Mesenteric fat pad (tissue), 1 donor: ENCODE data around the gene KRT33B. TPM values are rescaled to one million over a fixed set of nuclear protein-coding genes. Genes with fewer than 3 reads are reported as not detected.
"Not testable (repeated sequence)": the region's sequence is repeated elsewhere in the genome, so short reads cannot be mapped to it uniquely, and the experiment has no call there.

Source experiments
- DNase-seq: peaks from one replicate; pipeline ENCODE4 v3.0.0-alpha.2; 2020; ENCODE audit warnings: low spot score
- total RNA-seq: library from RNA; stranded (reverse); fragmentation: NEBNext Ultra II Directional; extraction: Animal tissue kit (Norgen Biotek cat#: 25700); gene quantifications from one replicate; pipeline ENCODE4 v1.2.1, GENCODE V29; 2021
- donor health status: DM: yes; HTN: yes; CAD: no.

Gene KRT33B
- total RNA-seq, 1 donor from 2014 or later: not detected

GRCh38 chr17:41393826-41394225 lies 24.2 kb upstream of the KRT33B start:
- DNase-seq: no peak

GRCh38 chr17:41393294-41393693 lies 23.7 kb upstream of the KRT33B start:
- DNase-seq: no peak

GRCh38 chr17:41392278-41392677 lies 22.7 kb upstream of the KRT33B start:
- DNase-seq: no peak

GRCh38 chr17:41391535-41391934 lies 21.9 kb upstream of the KRT33B start:
- no peak for DNase-seq

- DNase-seq: no peak
Measured at GRCh38 chr17:41390411-41390938, 20.9 kb upstream of the KRT33B start.

- DNase-seq: no peak
Measured at GRCh38 chr17:41387670-41388069, 18.1 kb upstream of the KRT33B start.

GRCh38 chr17:41386227-41386626 lies 16.6 kb upstream of the KRT33B start:
- DNase-seq: no peak

- no peak for DNase-seq
Measured at GRCh38 chr17:41383690-41384089, 14.1 kb upstream of the KRT33B start.

- no peak for DNase-seq
Measured at GRCh38 chr17:41382394-41382793, 12.8 kb upstream of the KRT33B start.

GRCh38 chr17:41381943-41382342 lies 12.3 kb upstream of the KRT33B start, which contains the start of gene KRT34:
Gene KRT34, minus strand, starts transcription at chr17:41382306. Its CDS starts 60 bp downstream, at chr17:41382246.
- not testable (repeated sequence) for DNase-seq

GRCh38 chr17:41380091-41380490 lies 10.5 kb upstream of the KRT33B start:
- not testable (repeated sequence) for DNase-seq

- DNase-seq: no peak
Measured at GRCh38 chr17:41377546-41377945, 7.9 kb upstream of the KRT33B start.

- no peak for DNase-seq
Measured at GRCh38 chr17:41369023-41369422, 590 bp downstream of the KRT33B start.

GRCh38 chr17:41367426-41368075 lies 2.1 kb downstream of the KRT33B start:
- no peak for DNase-seq

- DNase-seq: no peak
Measured at GRCh38 chr17:41366070-41366469, 3.5 kb downstream of the KRT33B start.

- no peak for DNase-seq
Measured at GRCh38 chr17:41363881-41364280, 5.7 kb downstream of the KRT33B start.

GRCh38 chr17:41360296-41360995 lies 9.2 kb downstream of the KRT33B start:
- no peak for DNase-seq

- DNase-seq: no peak
Measured at GRCh38 chr17:41354536-41354935, 15.1 kb downstream of the KRT33B start.

GRCh38 chr17:41352597-41353366 lies 16.8 kb downstream of the KRT33B start:
- no peak for DNase-seq

- no peak for DNase-seq
Measured at GRCh38 chr17:41351177-41351576, 18.4 kb downstream of the KRT33B start.

GRCh38 chr17:41350381-41350878 lies 19.2 kb downstream of the KRT33B start, which contains the start of gene KRT33A:
Gene KRT33A, minus strand, starts transcription at chr17:41350828. Its CDS starts 61 bp downstream, at chr17:41350767.
- DNase-seq: not testable (repeated sequence)
